Measurements from ENCODE around the gene MAPKAPK5.

GRCh38 chr12:111825509-111825908 lies 16.5 kb upstream of the MAPKAPK5 start:
- TF ChIP-seq CTCF (IDR thresholded peaks at IDR 0.05; ENCODE audit: extremely low read depth in 1 of 2, insufficient read depth in 1 of 2, low read depth in 1 of 2, low read length in 2 of 2): no peak
- no peak for TF ChIP-seq POLR2A (IDR thresholded peaks at IDR 0.05; ENCODE audit: low read depth, low read length)
- no peak for TF ChIP-seq MAX (IDR thresholded peaks at IDR 0.05; ENCODE audit: insufficient read depth, insufficient read length)
- no peak for TF ChIP-seq POLR2AphosphoS5 (IDR thresholded peaks at IDR 0.05; ENCODE audit: insufficient read depth, low read depth, low read length)
- TF ChIP-seq MYC (IDR thresholded peaks at IDR 0.05; ENCODE audit: low read depth, low read length): no peak
- no peak for TF ChIP-seq EZH2 (IDR thresholded peaks at IDR 0.05; ENCODE audit: borderline replicate concordance, low read depth, low read length, severe bottlenecking)
- no peak for TF ChIP-seq JUN (IDR thresholded peaks at IDR 0.05; ENCODE audit: borderline replicate concordance, insufficient read depth, insufficient read length, low read depth)
- TF ChIP-seq FOS (IDR thresholded peaks at IDR 0.05; ENCODE audit: borderline replicate concordance, insufficient read depth, low read length): no peak
- TF ChIP-seq GATA2 (IDR thresholded peaks at IDR 0.05; ENCODE audit: insufficient read depth, insufficient read length, low read depth, low read length): no peak

All from endothelial cell of umbilical vein (primary cell).